Esophagus squamous epithelium (tissue), 4 donors: ENCODE results near the gene GP2.

Experiments
- POLR2A ChIP-seq, 4 donors: fragments of 450-650 bp; IDR thresholded peaks; one replicate each; pipeline ENCODE4 v1.6.1; 2017; ENCODE audit warnings: antibody characterized with exemption in 4 of 4, mild to moderate bottlenecking in 4 of 4, moderate library complexity in 3 of 4
- TF ChIP-seq, protein P1 (sequence below), 6 experiments: fragments of 450-650 bp in 4 of 6; fragments of 200-600 bp in 2 of 6; sonication (generic) in 2 of 6; IDR thresholded peaks; one replicate each; pipeline ENCODE4 v1.5.1; 2016 to 2019; ENCODE audit warnings: antibody characterized with exemption in 6 of 6, mild to moderate bottlenecking in 4 of 6, moderate library complexity in 4 of 6

DNA sequence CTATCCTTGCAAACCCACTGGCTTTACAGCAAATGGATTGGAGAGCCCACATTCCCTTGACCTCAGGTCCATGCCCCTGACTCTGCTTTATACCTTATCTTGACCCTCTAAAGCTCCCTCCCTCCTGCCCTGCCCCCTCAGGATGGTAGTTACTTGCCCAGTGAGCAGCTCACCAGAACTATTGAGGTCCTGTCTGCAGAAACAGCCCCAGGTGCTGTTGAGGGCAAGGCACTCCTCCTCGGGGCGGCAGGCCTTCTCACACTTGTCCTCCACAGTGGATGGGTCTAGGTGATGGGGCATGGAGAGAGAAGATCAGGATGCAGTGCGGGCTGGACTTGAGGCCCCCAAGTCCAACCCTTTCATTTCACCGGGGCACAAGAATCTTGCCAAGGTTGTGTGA is 4.6 kb downstream of the GP2 start:
- TF ChIP-seq, protein P1, sequence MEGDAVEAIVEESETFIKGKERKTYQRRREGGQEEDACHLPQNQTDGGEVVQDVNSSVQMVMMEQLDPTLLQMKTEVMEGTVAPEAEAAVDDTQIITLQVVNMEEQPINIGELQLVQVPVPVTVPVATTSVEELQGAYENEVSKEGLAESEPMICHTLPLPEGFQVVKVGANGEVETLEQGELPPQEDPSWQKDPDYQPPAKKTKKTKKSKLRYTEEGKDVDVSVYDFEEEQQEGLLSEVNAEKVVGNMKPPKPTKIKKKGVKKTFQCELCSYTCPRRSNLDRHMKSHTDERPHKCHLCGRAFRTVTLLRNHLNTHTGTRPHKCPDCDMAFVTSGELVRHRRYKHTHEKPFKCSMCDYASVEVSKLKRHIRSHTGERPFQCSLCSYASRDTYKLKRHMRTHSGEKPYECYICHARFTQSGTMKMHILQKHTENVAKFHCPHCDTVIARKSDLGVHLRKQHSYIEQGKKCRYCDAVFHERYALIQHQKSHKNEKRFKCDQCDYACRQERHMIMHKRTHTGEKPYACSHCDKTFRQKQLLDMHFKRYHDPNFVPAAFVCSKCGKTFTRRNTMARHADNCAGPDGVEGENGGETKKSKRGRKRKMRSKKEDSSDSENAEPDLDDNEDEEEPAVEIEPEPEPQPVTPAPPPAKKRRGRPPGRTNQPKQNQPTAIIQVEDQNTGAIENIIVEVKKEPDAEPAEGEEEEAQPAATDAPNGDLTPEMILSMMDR (IDR thresholded peaks at IDR 0.05) = no peak
- no peak for TF ChIP-seq POLR2A (IDR thresholded peaks at IDR 0.05)
